ENCODE data around the gene ILF3. TPM values are rescaled to one million over a fixed set of nuclear protein-coding genes. Genes with fewer than 3 reads are reported as not detected.

ILF3 gene
- total and polyA plus RNA-seq, 2 of the 13 experiments (the other 11 are each of a cell fraction or from before 2014, with no cell fraction given), result 120 to 173 TPM

- TF ChIP-seq E2F5 (CRISPR knock-in tag; conservative IDR thresholded peaks at IDR 0.05) (peak; percentile 82; the same call in 1 of the 2 replicates), RARG (CRISPR knock-in tag; IDR thresholded peaks at IDR 0.05; ENCODE audit: low read depth) (no peak), ZUFSP (CRISPR knock-in tag; IDR thresholded peaks at IDR 0.05; ENCODE audit: borderline replicate concordance) (no peak), ZNF282 (IDR thresholded peaks at IDR 0.05; ENCODE audit: partially characterized antibody) (no peak), ZNF788 (CRISPR knock-in tag; IDR thresholded peaks at IDR 0.05; ENCODE audit: borderline replicate concordance) (peak; percentile 84; the same call in 1 of the 2 replicates), PAXIP1 (CRISPR knock-in tag; conservative IDR thresholded peaks at IDR 0.05) (peak; percentile 75), ARID3A (IDR thresholded peaks at IDR 0.05; ENCODE audit: low read depth, low read length) (no peak; the same call in 1 of the 2 replicates), ZNF777 (CRISPR knock-in tag; IDR thresholded peaks at IDR 0.05) (no peak), TEAD2 (CRISPR knock-in tag; IDR thresholded peaks at IDR 0.05) (no peak), KMT2A (CRISPR knock-in tag; IDR thresholded peaks at IDR 0.05) (peak; percentile 80; the same call in 1 of the 2 replicates), ZSCAN9 (CRISPR knock-in tag; IDR thresholded peaks at IDR 0.05; ENCODE audit: borderline replicate concordance) (peak; percentile 94), IRF1 (CRISPR knock-in tag; IDR thresholded peaks at IDR 0.05; ENCODE audit: low read depth) (no peak), NFATC3 (CRISPR knock-in tag; IDR thresholded peaks at IDR 0.05) (0 out of 2 replicates have a peak, but pooled peaks have one; percentile 61), ATF7-NPFF (CRISPR knock-in tag; IDR thresholded peaks at IDR 0.05; ENCODE audit: low read depth) (peak; percentile 62; the same call in 1 of the 2 replicates), ASH2L (IDR thresholded peaks at IDR 0.05; ENCODE audit: insufficient read length, low read depth, low read length) (no peak), ZBTB1 (CRISPR knock-in tag; IDR thresholded peaks at IDR 0.05; ENCODE audit: borderline replicate concordance) (no peak), TFE3 (CRISPR knock-in tag; IDR thresholded peaks at IDR 0.05) (peak; percentile 100)
These were observed at the start of gene ILF3 (continued) for GRCh38 chr19:10653732-10654609.

Data from HepG2 (cell line).